ENCODE measurements around the gene C10orf67.

The C10orf67 gene

DNA sequence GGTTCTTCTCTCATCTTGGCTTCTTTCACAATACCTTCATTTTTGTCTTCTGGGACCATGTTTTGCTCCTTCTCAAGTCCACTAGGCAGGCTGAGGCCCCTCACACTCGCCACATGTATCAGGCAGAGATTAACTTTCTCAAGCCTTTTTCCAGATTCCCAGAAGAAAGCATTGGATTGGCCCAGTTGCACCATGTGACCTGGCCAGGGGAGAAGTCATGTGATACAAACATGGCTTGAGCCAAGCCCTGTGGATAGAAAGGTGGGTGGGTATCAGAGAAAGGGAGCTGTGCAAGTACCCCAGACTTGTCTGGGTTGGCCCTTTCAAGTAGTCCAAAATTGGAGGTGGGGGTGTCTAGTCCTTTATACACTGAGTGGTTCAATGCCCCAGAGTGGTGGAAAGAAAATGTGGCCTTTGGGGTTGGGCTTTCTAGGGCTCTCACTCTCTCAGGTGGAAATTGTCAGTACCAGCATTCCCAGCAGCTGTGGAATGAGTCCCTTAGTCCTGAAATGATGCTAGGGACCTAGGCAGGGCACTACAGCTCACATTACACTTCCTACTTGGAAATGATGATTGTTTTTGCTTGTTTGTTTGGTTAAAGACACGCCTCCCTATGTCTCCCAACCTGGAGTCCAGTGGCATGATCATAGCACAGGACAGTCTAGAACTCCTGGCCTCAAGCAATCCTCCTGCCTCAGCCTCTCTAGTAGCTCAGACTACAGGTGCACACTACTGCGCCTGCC, 36.9 kb upstream of the C10orf67 start:
- Histone ChIP-seq H4K20me1 (ENCODE audit: low read depth, low read length) (no peaks in the 10 kb centered on the region), H3K9ac (ENCODE audit: low read length) (no peak overlapping the region), H3F3A (ENCODE audit: insufficient read depth) (no peaks in the 10 kb centered on the region), H3K9me2 (replicated peaks; ENCODE audit: insufficient read depth, low read length) (no peaks in the 10 kb centered on the region), H3K36me3 (ENCODE audit: low read length) (no peaks in the 10 kb centered on the region), H3K27me3 (ENCODE audit: low read length) (no peaks in the 10 kb centered on the region), H3K4me2 (ENCODE audit: low read depth, low read length, poor library complexity, severe bottlenecking) (no peak overlapping the region), H3K4me3 (ENCODE audit: insufficient read depth, low read length, poor library complexity, severe bottlenecking) (no peak overlapping the region), H2AFZ (ENCODE audit: low read depth, low read length, severe bottlenecking) (no peak overlapping the region), H3K9me3 (ENCODE audit: insufficient read depth, low read length) (no peaks in the 10 kb centered on the region), H3K27ac (ENCODE audit: low read depth, low read length) (no peak overlapping the region), H3K79me2 (ENCODE audit: insufficient read depth, low read length) (no peaks in the 10 kb centered on the region)
- no peak for TF ChIP-seq EZH2phosphoT487 (conservative IDR thresholded peaks at IDR 0.05; ENCODE audit: low read length)
- TF ChIP-seq, protein P1, sequence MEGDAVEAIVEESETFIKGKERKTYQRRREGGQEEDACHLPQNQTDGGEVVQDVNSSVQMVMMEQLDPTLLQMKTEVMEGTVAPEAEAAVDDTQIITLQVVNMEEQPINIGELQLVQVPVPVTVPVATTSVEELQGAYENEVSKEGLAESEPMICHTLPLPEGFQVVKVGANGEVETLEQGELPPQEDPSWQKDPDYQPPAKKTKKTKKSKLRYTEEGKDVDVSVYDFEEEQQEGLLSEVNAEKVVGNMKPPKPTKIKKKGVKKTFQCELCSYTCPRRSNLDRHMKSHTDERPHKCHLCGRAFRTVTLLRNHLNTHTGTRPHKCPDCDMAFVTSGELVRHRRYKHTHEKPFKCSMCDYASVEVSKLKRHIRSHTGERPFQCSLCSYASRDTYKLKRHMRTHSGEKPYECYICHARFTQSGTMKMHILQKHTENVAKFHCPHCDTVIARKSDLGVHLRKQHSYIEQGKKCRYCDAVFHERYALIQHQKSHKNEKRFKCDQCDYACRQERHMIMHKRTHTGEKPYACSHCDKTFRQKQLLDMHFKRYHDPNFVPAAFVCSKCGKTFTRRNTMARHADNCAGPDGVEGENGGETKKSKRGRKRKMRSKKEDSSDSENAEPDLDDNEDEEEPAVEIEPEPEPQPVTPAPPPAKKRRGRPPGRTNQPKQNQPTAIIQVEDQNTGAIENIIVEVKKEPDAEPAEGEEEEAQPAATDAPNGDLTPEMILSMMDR (IDR thresholded peaks at IDR 0.05; ENCODE audit: insufficient read depth, low read length, poor library complexity, severe bottlenecking) = no peak

DNA sequence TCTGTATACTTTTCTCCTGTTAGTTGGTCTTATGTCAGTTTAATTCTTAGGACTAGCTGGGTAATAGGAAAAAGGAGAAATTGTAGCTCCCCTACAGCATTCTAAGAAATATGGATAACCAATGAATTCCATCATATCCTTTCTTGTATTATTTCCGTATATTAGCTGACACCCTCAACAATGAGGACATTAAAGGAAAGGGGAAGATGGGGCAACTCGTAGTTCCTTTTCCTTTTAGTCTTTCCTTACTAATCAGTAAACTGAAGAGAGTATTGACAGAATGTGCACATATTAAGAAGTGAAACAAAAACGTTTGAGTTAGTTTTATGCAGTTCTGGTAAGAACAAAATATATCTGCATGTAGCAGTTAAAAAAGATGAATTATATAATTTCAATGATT, 35.1 kb upstream of the C10orf67 start:
- Histone ChIP-seq H3K27ac (ENCODE audit: low read depth, low read length) (no peak overlapping the region), H3K9ac (ENCODE audit: low read length) (no peak overlapping the region), H3K9me2 (replicated peaks; ENCODE audit: insufficient read depth, low read length) (no peaks in the 10 kb centered on the region), H3K27me3 (ENCODE audit: low read length) (no peaks in the 10 kb centered on the region), H3K79me2 (ENCODE audit: insufficient read depth, low read length) (no peaks in the 10 kb centered on the region), H3F3A (ENCODE audit: insufficient read depth) (no peaks in the 10 kb centered on the region), H2AFZ (ENCODE audit: low read depth, low read length, severe bottlenecking) (no peak overlapping the region), H3K4me3 (ENCODE audit: insufficient read depth, low read length, poor library complexity, severe bottlenecking) (no peak overlapping the region), H3K9me3 (ENCODE audit: insufficient read depth, low read length) (no peaks in the 10 kb centered on the region), H4K20me1 (ENCODE audit: low read depth, low read length) (no peaks in the 10 kb centered on the region), H3K4me2 (ENCODE audit: low read depth, low read length, poor library complexity, severe bottlenecking) (no peak overlapping the region), H3K36me3 (ENCODE audit: low read length) (no peaks in the 10 kb centered on the region)
- TF ChIP-seq EZH2phosphoT487 (conservative IDR thresholded peaks at IDR 0.05; ENCODE audit: low read length) = no peak
- TF ChIP-seq, protein P1 (IDR thresholded peaks at IDR 0.05; ENCODE audit: insufficient read depth, low read length, poor library complexity, severe bottlenecking) = no peak

DNA sequence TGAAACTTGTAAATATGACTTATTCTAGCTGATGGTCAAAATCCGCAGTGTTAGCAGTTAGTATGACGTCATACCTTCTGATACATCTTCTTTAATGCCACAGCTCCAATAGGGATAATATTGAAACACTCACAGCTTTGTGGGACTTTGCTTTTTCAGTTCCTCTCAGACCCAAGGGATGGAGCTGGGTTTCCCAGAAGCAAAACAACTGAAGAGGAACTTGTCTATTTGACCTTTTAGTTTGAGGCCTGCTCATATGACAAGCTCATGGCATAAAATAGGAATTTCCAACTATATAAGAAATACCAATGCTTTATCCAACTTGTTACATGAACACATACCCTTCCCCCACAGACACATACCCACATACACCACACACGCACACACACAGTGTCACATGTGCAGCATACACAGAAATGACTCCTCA, 31.6 kb upstream of the C10orf67 start:
- Histone ChIP-seq H3K9me3 (ENCODE audit: insufficient read depth, low read length) (no peaks in the 10 kb centered on the region), H3K79me2 (ENCODE audit: insufficient read depth, low read length) (no peaks in the 10 kb centered on the region), H4K20me1 (ENCODE audit: low read depth, low read length) (no peaks in the 10 kb centered on the region), H3F3A (ENCODE audit: insufficient read depth) (no peaks in the 10 kb centered on the region), H2AFZ (ENCODE audit: low read depth, low read length, severe bottlenecking) (no peak overlapping the region), H3K27me3 (ENCODE audit: low read length) (no peaks in the 10 kb centered on the region), H3K9ac (ENCODE audit: low read length) (no peak overlapping the region), H3K27ac (ENCODE audit: low read depth, low read length) (no peak overlapping the region), H3K4me3 (ENCODE audit: insufficient read depth, low read length, poor library complexity, severe bottlenecking) (no peak overlapping the region), H3K4me2 (ENCODE audit: low read depth, low read length, poor library complexity, severe bottlenecking) (no peak overlapping the region), H3K36me3 (ENCODE audit: low read length) (no peaks in the 10 kb centered on the region), H3K9me2 (replicated peaks; ENCODE audit: insufficient read depth, low read length) (no peaks in the 10 kb centered on the region)
- TF ChIP-seq EZH2phosphoT487 (conservative IDR thresholded peaks at IDR 0.05; ENCODE audit: low read length) = no peak
- TF ChIP-seq, protein P1 (IDR thresholded peaks at IDR 0.05; ENCODE audit: insufficient read depth, low read length, poor library complexity, severe bottlenecking) = no peak
